SU-DHL-6 (cell line): ENCODE measurements around the gene SREBF1.

Experiments
- EZH2phosphoT487 ChIP-seq: fragments of 200-600 bp; sonication (generic), shearing (Covaris generic); conservative IDR thresholded peaks from 2 replicates; pipeline ENCODE4 v1.6.1; 2018; ENCODE audit warnings: mild to moderate bottlenecking, antibody characterized with exemption, low read length, moderate library complexity, mixed read lengths
- TF ChIP-seq, protein P1 (sequence below): fragments of 200-600 bp; sonication (generic); IDR thresholded peaks from one replicate; pipeline ENCODE4 v1.5.1; 2017; ENCODE audit warnings: antibody characterized with exemption, mild to moderate bottlenecking, low read length, moderate library complexity; ENCODE audit not compliant: insufficient read depth, poor library complexity, severe bottlenecking

DNA sequence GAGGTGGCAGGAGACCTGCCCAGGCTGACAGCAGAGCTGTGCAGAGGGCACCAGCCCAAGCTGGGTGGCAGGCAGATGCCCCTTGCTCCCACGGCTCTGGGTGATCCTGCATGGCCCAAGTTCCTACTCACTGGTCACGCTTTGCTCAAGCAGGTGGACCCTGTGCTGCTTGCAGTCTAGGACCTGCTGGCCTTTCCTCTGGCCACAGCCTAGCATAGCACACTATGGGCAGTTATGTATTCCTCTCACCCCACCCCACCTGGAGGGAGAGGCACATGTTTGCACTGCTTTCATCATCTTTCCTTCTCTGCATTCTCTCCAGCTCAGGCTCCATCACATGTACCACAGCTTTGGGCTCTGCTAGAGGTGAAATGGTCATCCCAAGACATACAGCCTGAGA, 19.6 kb upstream of the SREBF1 start:
- TF ChIP-seq, protein P1, sequence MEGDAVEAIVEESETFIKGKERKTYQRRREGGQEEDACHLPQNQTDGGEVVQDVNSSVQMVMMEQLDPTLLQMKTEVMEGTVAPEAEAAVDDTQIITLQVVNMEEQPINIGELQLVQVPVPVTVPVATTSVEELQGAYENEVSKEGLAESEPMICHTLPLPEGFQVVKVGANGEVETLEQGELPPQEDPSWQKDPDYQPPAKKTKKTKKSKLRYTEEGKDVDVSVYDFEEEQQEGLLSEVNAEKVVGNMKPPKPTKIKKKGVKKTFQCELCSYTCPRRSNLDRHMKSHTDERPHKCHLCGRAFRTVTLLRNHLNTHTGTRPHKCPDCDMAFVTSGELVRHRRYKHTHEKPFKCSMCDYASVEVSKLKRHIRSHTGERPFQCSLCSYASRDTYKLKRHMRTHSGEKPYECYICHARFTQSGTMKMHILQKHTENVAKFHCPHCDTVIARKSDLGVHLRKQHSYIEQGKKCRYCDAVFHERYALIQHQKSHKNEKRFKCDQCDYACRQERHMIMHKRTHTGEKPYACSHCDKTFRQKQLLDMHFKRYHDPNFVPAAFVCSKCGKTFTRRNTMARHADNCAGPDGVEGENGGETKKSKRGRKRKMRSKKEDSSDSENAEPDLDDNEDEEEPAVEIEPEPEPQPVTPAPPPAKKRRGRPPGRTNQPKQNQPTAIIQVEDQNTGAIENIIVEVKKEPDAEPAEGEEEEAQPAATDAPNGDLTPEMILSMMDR: no peak
- TF ChIP-seq EZH2phosphoT487: no peak
